AG08395 (cell line): Measurements from ENCODE around the gene AKR1C1.
"Not testable (repeated sequence)": the region's sequence is repeated elsewhere in the genome, so short reads cannot be mapped to it uniquely, and the experiment has no call there.

Experiments used
- DNase-seq: peaks from one replicate; pipeline ENCODE4 v3.0.0; 2012; ENCODE audit warnings: mixed read lengths, low spot score

Gene AKR1C1

GRCh38 chr10:4947635-4948596, 15.3 kb upstream of the AKR1C1 start:
- peak; percentile 94 for DNase-seq

- not testable (repeated sequence) for DNase-seq
Measured at GRCh38 chr10:4951512-4952162, 11.6 kb upstream of the AKR1C1 start.

- DNase-seq, result no peak
Measured at GRCh38 chr10:4953405-4953804, 9.8 kb upstream of the AKR1C1 start.

GRCh38 chr10:4956088-4956487, 7.1 kb upstream of the AKR1C1 start:
- not testable (repeated sequence) for DNase-seq

- DNase-seq, result not testable (repeated sequence)
Measured at GRCh38 chr10:4956955-4957645, 6.1 kb upstream of the AKR1C1 start.

- DNase-seq, result not testable (repeated sequence)
Measured at GRCh38 chr10:4961558-4961957, 1.7 kb upstream of the AKR1C1 start.

- DNase-seq, result not testable (repeated sequence)
Measured at GRCh38 chr10:4962308-4962707, 907 bp upstream of the AKR1C1 start.

- DNase-seq, result not testable (repeated sequence)
Measured at GRCh38 chr10:4963815-4964154, 570 bp downstream of the AKR1C1 start.

GRCh38 chr10:4965763-4966162, 2.5 kb downstream of the AKR1C1 start:
- not testable (repeated sequence) for DNase-seq

- not testable (repeated sequence) for DNase-seq
Measured at GRCh38 chr10:4967189-4967588, 4.0 kb downstream of the AKR1C1 start.

- DNase-seq, result not testable (repeated sequence)
Measured at GRCh38 chr10:4969289-4969688, 6.1 kb downstream of the AKR1C1 start.

- not testable (repeated sequence) for DNase-seq
Measured at GRCh38 chr10:4970362-4970761, 7.1 kb downstream of the AKR1C1 start.

GRCh38 chr10:4972369-4973142, 9.3 kb downstream of the AKR1C1 start:
- DNase-seq, result not testable (repeated sequence)

- DNase-seq, result not testable (repeated sequence)
Measured at GRCh38 chr10:4973294-4973693, 10.1 kb downstream of the AKR1C1 start.

GRCh38 chr10:4974400-4974799, 11.2 kb downstream of the AKR1C1 start:
- DNase-seq, result not testable (repeated sequence)

GRCh38 chr10:4977025-4977424, 13.8 kb downstream of the AKR1C1 start:
- no peak for DNase-seq

- DNase-seq, result no peak
Measured at GRCh38 chr10:4978870-4979269, 15.7 kb downstream of the AKR1C1 start.

- no peak for DNase-seq
Measured at GRCh38 chr10:4980793-4981192, 17.6 kb downstream of the AKR1C1 start.

- no peak for DNase-seq
Measured at GRCh38 chr10:4981722-4982471, 18.7 kb downstream of the AKR1C1 start.

GRCh38 chr10:4982764-4983226, 19.6 kb downstream of the AKR1C1 start:
- DNase-seq, result no peak
